Mammary epithelial cell (primary cell): Measurements from ENCODE around the gene RPS6KL1.

Experiments
- CTCF ChIP-seq, 2 donors: IDR thresholded peaks in 1 of 2; conservative IDR thresholded peaks in 1 of 2; 2 replicates each; pipeline ENCODE4 v1.5.1; 2011 to 2012; ENCODE audit warnings: inconsistent platforms in 2 of 2, low read length in 2 of 2, mild to moderate bottlenecking in 2 of 2, control low read depth in 1 of 2, low read depth in 1 of 2; ENCODE audit not compliant: insufficient read depth in 1 of 2; ENCODE audit errors: extremely low read depth in 1 of 2
- EZH2 ChIP-seq: IDR thresholded peaks from 2 replicates; pipeline ENCODE4 v1.6.1; 2012; ENCODE audit warnings: low read length, inconsistent platforms, borderline replicate concordance

GRCh38 chr14:74951443-74952179 lies 28.6 kb upstream of the RPS6KL1 start:
- TF ChIP-seq CTCF (conservative IDR thresholded peaks at IDR 0.05 in 1 of 2, IDR thresholded peaks at IDR 0.05 in 1 of 2; ENCODE audit: extremely low read depth in 1 of 2, insufficient read depth in 1 of 2, low read depth in 1 of 2, low read length in 2 of 2) = no peak
- TF ChIP-seq EZH2 = no peak
